SK-N-SH treated with all-trans-retinoic acid at 6 μM for 48 hours (cell line): Measurements from ENCODE around the gene TMEM217.

Experiments
- ARNTL ChIP-seq: fragments of 450-650 bp; formaldehyde crosslinking; IDR thresholded peaks from 2 replicates; pipeline ENCODE4 v1.5.0; 2020; ENCODE audit warnings: low read depth, mild to moderate bottlenecking, moderate library complexity, borderline replicate concordance
- BACH2 ChIP-seq: fragments of 250-450 bp; sonication (Bioruptor Pico); IDR thresholded peaks from 2 replicates; pipeline ENCODE4 v1.9.0; 2021; ENCODE audit warnings: mild to moderate bottlenecking, borderline replicate concordance
- PPARA ChIP-seq: fragments of 250-450 bp; sonication (Bioruptor Pico); IDR thresholded peaks from 2 replicates; pipeline ENCODE4 v1.5.0; 2020; ENCODE audit warnings: mild to moderate bottlenecking, borderline replicate concordance
- RARB ChIP-seq: fragments of 250-450 bp; sonication (Bioruptor Pico); IDR thresholded peaks from 2 replicates; pipeline ENCODE4 v1.8.0; 2021; ENCODE audit warnings: mild to moderate bottlenecking, moderate library complexity
- TOX ChIP-seq: fragments of 250-450 bp; sonication (Bioruptor Pico); IDR thresholded peaks from 2 replicates; pipeline ENCODE4 v1.8.0; 2021; ENCODE audit warnings: mild to moderate bottlenecking, moderate library complexity, borderline replicate concordance
- ZC3H10 ChIP-seq: fragments of 250-450 bp; sonication (Bioruptor Pico); IDR thresholded peaks from 2 replicates; pipeline ENCODE4 v1.5.1; 2021; ENCODE audit warnings: mild to moderate bottlenecking, moderate library complexity
- ZFP3 ChIP-seq: fragments of 250-450 bp; sonication (Bioruptor Pico); IDR thresholded peaks from 2 replicates; pipeline ENCODE4 v1.5.0; 2020; ENCODE audit warnings: mild to moderate bottlenecking, moderate library complexity
- ZFP30 ChIP-seq: fragments of 450-650 bp; formaldehyde crosslinking; IDR thresholded peaks from 2 replicates; pipeline ENCODE4 v1.5.0; 2022; ENCODE audit warnings: mild to moderate bottlenecking, moderate library complexity
- ZNF565 ChIP-seq: fragments of 450-650 bp; formaldehyde crosslinking; conservative IDR thresholded peaks from 2 replicates; pipeline ENCODE4 v1.5.0; 2020; ENCODE audit warnings: low read depth, mild to moderate bottlenecking, moderate library complexity
- TF ChIP-seq, protein P1 (sequence below): fragments of 250-450 bp; sonication (Bioruptor Pico); IDR thresholded peaks from 2 replicates; pipeline ENCODE4 v1.8.0; 2020; ENCODE audit warnings: mild to moderate bottlenecking, moderate library complexity, borderline replicate concordance
- TF ChIP-seq, protein P2 (sequence below): fragments of 250-450 bp; sonication (Bioruptor Pico); IDR thresholded peaks from 2 replicates; pipeline ENCODE4 v1.5.1; 2021; ENCODE audit warnings: mild to moderate bottlenecking, moderate library complexity
- TF ChIP-seq, protein P3 (sequence below): fragments of 250-450 bp; sonication (Bioruptor Pico); IDR thresholded peaks from 2 replicates; pipeline ENCODE4 v1.8.0; 2021; ENCODE audit warnings: low read depth, mild to moderate bottlenecking, moderate library complexity, borderline replicate concordance
- TF ChIP-seq, protein P4 (sequence below): fragments of 250-450 bp; sonication (Bioruptor Pico); IDR thresholded peaks from 2 replicates; pipeline ENCODE4 v1.5.1; 2020; ENCODE audit warnings: low read depth, mild to moderate bottlenecking, moderate library complexity

DNA sequence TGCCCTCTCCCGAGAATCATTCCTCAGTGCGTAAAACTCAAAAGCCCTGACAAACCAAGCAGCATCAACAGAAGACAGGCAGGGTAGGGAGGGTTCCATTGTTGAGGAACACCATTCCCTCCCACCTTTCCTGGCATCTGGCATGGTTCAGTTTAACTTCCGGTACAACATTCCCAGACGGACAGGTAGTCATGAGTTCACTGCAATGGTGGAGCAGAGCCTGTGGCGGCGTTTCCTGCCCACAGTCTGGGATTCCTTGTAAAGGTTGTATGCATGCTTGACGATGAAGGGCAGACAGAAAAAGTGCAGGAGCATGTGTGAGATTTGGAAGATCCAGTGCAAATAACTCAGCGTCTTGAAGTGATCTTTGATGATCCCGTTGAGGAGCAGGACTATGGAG lies 45.7 kb downstream of the TMEM217 start:
- TF ChIP-seq, protein P1, sequence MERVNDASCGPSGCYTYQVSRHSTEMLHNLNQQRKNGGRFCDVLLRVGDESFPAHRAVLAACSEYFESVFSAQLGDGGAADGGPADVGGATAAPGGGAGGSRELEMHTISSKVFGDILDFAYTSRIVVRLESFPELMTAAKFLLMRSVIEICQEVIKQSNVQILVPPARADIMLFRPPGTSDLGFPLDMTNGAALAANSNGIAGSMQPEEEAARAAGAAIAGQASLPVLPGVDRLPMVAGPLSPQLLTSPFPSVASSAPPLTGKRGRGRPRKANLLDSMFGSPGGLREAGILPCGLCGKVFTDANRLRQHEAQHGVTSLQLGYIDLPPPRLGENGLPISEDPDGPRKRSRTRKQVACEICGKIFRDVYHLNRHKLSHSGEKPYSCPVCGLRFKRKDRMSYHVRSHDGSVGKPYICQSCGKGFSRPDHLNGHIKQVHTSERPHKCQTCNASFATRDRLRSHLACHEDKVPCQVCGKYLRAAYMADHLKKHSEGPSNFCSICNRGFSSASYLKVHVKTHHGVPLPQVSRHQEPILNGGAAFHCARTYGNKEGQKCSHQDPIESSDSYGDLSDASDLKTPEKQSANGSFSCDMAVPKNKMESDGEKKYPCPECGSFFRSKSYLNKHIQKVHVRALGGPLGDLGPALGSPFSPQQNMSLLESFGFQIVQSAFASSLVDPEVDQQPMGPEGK (CRISPR knock-in tag), result no peak
- TF ChIP-seq, protein P2, sequence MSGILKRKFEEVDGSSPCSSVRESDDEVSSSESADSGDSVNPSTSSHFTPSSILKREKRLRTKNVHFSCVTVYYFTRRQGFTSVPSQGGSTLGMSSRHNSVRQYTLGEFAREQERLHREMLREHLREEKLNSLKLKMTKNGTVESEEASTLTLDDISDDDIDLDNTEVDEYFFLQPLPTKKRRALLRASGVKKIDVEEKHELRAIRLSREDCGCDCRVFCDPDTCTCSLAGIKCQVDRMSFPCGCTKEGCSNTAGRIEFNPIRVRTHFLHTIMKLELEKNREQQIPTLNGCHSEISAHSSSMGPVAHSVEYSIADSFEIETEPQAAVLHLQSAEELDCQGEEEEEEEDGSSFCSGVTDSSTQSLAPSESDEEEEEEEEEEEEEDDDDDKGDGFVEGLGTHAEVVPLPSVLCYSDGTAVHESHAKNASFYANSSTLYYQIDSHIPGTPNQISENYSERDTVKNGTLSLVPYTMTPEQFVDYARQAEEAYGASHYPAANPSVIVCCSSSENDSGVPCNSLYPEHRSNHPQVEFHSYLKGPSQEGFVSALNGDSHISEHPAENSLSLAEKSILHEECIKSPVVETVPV (CRISPR knock-in tag), result no peak
- TF ChIP-seq RARB (CRISPR knock-in tag) (no peak), ZFP3 (no peak), ARNTL (CRISPR knock-in tag) (no peak), ZC3H10 (no peak), ZFP30 (CRISPR knock-in tag) (no peak), PPARA (CRISPR knock-in tag) (no peak), ZNF565 (CRISPR knock-in tag) (no peak), TOX (no peak), BACH2 (CRISPR knock-in tag) (no peak)
- TF ChIP-seq, protein P3, sequence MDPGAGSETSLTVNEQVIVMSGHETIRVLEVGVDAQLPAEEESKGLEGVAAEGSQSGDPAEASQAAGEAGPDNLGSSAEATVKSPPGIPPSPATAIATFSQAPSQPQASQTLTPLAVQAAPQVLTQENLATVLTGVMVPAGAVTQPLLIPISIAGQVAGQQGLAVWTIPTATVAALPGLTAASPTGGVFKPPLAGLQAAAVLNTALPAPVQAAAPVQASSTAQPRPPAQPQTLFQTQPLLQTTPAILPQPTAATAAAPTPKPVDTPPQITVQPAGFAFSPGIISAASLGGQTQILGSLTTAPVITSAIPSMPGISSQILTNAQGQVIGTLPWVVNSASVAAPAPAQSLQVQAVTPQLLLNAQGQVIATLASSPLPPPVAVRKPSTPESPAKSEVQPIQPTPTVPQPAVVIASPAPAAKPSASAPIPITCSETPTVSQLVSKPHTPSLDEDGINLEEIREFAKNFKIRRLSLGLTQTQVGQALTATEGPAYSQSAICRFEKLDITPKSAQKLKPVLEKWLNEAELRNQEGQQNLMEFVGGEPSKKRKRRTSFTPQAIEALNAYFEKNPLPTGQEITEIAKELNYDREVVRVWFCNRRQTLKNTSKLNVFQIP (CRISPR knock-in tag), result no peak
- TF ChIP-seq, protein P4, sequence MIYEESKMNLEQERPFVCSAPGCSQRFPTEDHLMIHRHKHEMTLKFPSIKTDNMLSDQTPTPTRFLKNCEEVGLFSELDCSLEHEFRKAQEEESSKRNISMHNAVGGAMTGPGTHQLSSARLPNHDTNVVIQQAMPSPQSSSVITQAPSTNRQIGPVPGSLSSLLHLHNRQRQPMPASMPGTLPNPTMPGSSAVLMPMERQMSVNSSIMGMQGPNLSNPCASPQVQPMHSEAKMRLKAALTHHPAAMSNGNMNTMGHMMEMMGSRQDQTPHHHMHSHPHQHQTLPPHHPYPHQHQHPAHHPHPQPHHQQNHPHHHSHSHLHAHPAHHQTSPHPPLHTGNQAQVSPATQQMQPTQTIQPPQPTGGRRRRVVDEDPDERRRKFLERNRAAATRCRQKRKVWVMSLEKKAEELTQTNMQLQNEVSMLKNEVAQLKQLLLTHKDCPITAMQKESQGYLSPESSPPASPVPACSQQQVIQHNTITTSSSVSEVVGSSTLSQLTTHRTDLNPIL, result no peak
